ENCODE measurements around the gene CBX8. TPM values are rescaled to one million over a fixed set of nuclear protein-coding genes. Genes with fewer than 3 reads are reported as not detected.

CBX8 gene
- total RNA-seq, 2 donors from 2014 or later, result 4.7 to 4.8 TPM

DNA sequence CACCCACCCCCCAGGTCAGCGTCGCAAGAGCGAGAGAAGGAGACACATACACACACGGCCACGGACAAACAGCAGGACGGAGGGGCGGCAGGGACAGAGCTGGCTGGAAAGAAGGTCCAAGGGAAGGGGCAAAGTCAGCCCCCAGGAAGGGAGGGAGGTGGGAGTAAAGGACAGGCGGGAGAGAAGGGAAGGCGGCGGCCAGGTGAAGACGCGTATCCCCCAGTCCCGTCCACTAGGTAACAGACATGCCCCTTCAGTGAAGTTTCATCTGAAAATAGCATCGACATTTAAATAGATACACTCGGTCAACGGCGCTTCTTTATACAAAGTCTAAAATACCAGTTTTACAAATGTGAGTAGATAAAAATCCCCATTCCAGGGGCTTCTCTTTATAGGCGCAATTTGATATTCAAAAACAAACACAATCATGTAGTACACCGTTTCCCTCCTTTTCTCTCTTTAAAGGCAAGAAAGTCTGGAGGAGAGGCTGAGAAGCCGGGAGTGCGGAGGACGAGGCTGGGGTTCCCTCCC is 4.5 kb downstream of the CBX8 start:
- Histone ChIP-seq H3K9me3 (no peaks in the 10 kb centered on the region), H3K27ac (no peak overlapping the region), H3K4me1 (replicated peaks) (no peaks in the 10 kb centered on the region), H3K27me3 (replicated peaks; ENCODE audit: insufficient read depth) (peaks cover 29% of the 10 kb centered on the region), H3K4me3 (no peak overlapping the region), H3K36me3 (no peaks in the 10 kb centered on the region)
- intact Hi-C loops (cut with DNase I), result no loop called here
- DNase-seq (ENCODE audit: low spot score), result no peak
- WGBS, result 12% methylated on average over 22 of the region's 22 CpGs
- TF ChIP-seq POLR2AphosphoS5 (IDR thresholded peaks at IDR 0.05) (no peak), POLR2A (IDR thresholded peaks at IDR 0.05) (no peak)
- TF ChIP-seq, protein P1, sequence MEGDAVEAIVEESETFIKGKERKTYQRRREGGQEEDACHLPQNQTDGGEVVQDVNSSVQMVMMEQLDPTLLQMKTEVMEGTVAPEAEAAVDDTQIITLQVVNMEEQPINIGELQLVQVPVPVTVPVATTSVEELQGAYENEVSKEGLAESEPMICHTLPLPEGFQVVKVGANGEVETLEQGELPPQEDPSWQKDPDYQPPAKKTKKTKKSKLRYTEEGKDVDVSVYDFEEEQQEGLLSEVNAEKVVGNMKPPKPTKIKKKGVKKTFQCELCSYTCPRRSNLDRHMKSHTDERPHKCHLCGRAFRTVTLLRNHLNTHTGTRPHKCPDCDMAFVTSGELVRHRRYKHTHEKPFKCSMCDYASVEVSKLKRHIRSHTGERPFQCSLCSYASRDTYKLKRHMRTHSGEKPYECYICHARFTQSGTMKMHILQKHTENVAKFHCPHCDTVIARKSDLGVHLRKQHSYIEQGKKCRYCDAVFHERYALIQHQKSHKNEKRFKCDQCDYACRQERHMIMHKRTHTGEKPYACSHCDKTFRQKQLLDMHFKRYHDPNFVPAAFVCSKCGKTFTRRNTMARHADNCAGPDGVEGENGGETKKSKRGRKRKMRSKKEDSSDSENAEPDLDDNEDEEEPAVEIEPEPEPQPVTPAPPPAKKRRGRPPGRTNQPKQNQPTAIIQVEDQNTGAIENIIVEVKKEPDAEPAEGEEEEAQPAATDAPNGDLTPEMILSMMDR (IDR thresholded peaks at IDR 0.05), result no peak

DNA sequence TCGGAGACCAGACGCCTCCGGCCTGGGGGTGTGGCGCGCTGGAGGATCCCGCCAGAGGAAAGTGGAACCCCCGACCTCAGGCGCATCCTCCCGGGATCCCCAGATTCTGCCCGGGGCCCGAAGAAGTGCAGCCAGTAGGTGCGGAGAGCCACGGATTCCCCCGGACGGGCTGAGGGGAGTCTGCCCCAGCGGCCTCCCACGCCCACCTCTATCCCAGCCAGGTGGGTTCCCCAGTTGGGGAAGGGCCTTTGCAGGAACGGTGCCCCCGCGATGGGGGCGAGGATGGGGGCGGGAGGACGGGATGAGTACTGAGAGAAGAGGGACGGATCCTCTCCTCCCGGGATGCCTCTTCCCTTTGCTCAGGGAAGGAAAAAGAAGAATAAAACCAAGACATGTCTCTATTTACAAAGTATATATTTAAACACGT is 5.1 kb downstream of the CBX8 start:
- Histone ChIP-seq H3K36me3 (no peaks in the 10 kb centered on the region), H3K9me3 (no peaks in the 10 kb centered on the region), H3K4me3 (no peak overlapping the region), H3K4me1 (replicated peaks) (no peaks in the 10 kb centered on the region), H3K27ac (no peak overlapping the region), H3K27me3 (replicated peaks; ENCODE audit: insufficient read depth) (peaks cover 29% of the 10 kb centered on the region)
- TF ChIP-seq, protein P1 (IDR thresholded peaks at IDR 0.05), result no peak
- TF ChIP-seq POLR2AphosphoS5 (IDR thresholded peaks at IDR 0.05), result no peak
- TF ChIP-seq POLR2A (IDR thresholded peaks at IDR 0.05), result no peak
- no peak for DNase-seq (ENCODE audit: low spot score)
- WGBS, result 12% methylated on average over 26 of the region's 26 CpGs
- intact Hi-C loops (cut with DNase I), result no loop called here

DNA sequence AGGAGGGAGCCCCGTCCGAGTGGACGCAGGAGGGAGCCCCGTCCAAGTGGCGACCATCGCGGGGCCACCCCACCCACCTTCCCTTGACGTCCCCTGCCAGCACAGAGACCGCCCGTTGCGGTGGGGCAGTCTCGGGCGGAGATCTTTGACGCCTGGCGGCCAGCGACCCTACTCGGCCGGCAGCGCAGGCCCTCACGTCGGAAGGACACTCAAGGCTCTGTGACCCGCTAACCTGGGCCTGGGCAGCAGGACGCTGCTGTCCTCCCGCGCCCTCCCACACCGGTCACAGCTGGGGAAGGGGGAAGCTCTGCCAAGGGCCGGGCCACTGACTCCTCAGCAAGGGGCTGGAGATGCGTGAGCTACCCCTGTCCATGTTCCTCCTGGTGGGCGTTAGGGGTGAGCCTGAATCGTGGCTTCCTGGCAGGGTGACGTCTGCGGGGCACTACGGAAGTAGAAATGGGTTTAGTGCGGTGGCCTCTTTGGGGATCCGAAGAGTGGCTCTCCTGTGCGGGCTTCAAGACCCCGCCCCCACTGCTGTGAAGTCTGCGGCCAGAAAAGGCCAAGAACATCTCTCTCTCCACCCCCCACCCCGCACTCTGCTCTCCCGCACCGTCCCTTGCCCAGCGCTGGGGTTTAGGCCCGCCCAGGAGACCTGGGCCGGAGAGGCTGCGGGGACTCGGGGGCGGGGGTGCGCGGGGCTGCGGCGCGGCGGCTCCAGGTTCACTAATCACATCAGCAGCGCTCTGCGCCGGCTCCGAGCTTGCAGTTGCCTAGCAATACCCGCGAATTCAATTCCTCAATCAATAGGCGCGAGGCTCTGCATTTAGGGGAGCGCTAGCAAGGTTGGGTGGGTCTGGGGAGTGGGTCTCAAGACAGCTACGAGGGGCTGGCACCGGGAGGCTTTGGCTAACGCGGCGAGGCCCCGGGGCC is 5.8 kb downstream of the CBX8 start:
- H3K4me1 ChIP-seq (replicated peaks), result no peaks in the 10 kb centered on the region
- H3K9me3 ChIP-seq, result no peaks in the 10 kb centered on the region
- intact Hi-C loops (cut with DNase I), result no loop called here
- H3K4me3 ChIP-seq, result no peak overlapping the region
- peaks cover 29% of the 10 kb centered on the region for H3K27me3 ChIP-seq (replicated peaks; ENCODE audit: insufficient read depth)
- WGBS, result 5% methylated on average over 53 of the region's 68 CpGs
- DNase-seq (ENCODE audit: low spot score), result no peak
- TF ChIP-seq, protein P1 (IDR thresholded peaks at IDR 0.05), result no peak
- no peak for TF ChIP-seq POLR2AphosphoS5 (IDR thresholded peaks at IDR 0.05)
- no peak for TF ChIP-seq POLR2A (IDR thresholded peaks at IDR 0.05)
- H3K36me3 ChIP-seq, result no peaks in the 10 kb centered on the region
- no peak overlapping the region for H3K27ac ChIP-seq

DNA sequence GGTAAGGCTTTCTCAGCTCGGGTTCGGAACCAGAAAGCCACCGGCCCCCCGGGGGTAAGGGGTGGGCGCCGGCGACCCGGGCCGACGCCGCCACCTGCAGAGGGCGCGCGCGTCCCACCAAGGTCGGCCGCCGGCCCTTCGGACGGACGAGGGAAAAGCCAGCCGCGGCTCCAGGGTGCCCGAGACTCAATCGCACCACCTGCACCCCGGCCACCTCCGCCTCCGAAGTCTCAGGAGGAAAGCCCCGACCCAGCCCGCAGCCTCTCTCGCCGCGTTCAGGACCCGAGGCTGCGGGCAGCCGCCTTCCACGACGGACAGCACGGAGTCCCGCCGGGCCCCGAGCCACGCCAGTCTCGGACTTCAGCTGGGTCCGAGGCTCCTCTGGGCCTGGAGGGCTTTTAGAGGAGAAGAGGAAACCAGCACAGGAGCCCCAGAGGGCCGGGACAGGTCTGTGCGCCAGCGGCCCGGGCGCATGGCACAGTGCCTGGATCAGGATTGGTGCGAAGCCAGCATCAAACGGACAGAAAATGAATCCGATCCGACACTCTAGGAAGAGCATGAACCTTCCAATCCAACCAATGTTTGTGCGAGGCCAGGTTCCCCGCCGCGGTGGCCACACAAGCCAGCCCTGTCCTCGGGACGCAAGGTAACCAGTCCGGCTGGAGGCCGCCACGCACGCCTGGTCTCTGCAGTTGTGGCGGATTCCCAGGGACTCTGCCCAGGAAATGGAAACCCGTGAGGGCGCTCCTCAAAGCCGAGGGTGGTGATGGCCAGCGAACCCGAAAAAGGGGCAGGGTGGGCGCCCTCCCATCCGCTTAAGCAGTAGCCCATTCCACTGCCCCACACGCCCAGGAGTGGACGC is 6.7 kb downstream of the CBX8 start:
- Histone ChIP-seq H3K27me3 (replicated peaks; ENCODE audit: insufficient read depth) (peaks cover 29% of the 10 kb centered on the region), H3K4me3 (no peak overlapping the region), H3K27ac (no peak overlapping the region), H3K36me3 (no peaks in the 10 kb centered on the region), H3K9me3 (no peaks in the 10 kb centered on the region), H3K4me1 (replicated peaks) (no peaks in the 10 kb centered on the region)
- DNase-seq (ENCODE audit: low spot score), result no peak
- WGBS, result 3% methylated on average over 66 of the region's 74 CpGs
- no peak for TF ChIP-seq POLR2AphosphoS5 (IDR thresholded peaks at IDR 0.05)
- TF ChIP-seq, protein P1 (IDR thresholded peaks at IDR 0.05), result peak; percentile 51 to 77 (median 68)
- intact Hi-C loops (cut with DNase I), result no loop called here

All from prostate gland (tissue), 2 donors.